ENCODE data around the gene BSN.
"Not testable (repeated sequence)": the region's sequence is repeated elsewhere in the genome, so short reads cannot be mapped to it uniquely, and the experiment has no call there.

The BSN gene

GRCh38 chr3:49534581-49535441 lies 19.5 kb upstream of the BSN start:
- DNase-seq (ENCODE audit: low read depth, low spot score) = no peak

DNA sequence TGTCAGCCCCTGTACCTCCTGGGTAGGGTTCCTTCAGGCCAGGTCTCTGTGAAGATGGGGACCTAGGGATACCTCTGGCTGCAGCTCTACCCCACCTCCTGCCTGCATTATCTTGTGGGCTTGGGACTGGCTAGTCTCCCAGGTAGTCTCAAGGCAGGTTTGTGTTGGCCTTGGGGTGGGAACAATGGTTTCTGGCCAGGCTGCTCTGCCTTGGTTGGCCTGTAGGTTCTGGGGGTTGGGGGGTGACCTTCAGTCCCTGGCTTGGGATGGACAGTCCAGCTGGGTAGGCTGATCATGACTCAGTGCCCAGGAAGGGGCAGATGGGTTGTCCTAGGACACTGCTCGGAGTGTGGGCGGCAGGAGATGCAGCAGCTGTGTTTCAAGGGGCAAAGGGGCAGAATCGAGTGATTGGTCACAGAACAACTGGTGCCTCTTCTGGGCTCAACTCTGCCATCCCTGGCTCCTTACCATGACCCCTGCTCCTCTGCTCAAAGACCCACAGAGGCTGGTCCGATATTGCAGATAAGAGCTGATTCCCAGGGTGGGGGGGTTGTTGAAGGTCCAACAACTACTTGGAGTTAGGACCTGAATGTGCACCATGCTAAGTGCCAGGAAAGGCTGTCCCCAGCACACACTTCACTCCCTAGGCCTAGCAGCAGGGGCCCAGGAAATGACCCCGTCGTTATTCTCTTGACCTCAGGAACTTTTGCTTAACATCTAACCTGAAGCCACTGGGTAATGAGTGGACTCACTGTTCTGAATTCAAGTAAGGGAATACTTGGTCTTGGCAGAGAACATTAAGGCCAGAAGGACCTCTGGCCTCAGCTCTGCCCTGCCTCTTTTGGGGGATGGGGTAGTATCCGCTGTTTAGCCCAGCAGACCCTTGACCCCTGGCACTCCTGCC lies 18.1 kb upstream of the BSN start:
- no peak for DNase-seq (ENCODE audit: low read depth, low spot score)

DNA sequence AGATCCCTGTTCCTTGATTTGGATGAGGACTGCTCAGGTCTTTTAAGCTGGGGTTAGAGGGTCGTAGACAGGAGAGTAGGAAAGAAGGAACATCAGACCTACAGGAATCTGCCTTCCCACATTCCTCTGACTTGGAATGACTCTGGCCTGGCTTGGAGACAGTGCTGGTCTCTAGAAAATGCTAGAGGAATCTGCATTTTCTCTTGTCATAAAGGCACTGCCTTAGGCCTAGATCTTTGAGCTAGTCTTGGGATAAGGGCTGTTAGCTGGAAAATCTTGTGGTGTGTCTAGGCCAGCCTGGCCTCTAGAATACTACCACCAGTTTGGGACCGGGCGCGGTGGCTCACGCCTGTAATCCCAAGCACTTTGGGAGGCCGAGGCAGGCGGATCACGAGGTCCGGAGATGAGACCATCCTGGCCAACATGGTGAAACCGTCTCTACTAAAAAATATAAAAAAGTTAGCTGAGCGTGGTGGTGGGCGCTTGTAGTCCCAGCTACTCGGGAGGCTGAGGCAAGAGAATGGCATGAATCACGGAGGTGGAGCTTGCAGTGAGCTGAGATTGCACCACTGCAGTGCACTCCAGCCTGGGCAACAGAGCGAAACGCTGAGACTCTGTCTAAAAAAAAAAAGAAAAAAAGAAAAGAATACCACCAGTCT lies 17.3 kb upstream of the BSN start:
- DNase-seq (ENCODE audit: low read depth, low spot score) = no peak

DNA sequence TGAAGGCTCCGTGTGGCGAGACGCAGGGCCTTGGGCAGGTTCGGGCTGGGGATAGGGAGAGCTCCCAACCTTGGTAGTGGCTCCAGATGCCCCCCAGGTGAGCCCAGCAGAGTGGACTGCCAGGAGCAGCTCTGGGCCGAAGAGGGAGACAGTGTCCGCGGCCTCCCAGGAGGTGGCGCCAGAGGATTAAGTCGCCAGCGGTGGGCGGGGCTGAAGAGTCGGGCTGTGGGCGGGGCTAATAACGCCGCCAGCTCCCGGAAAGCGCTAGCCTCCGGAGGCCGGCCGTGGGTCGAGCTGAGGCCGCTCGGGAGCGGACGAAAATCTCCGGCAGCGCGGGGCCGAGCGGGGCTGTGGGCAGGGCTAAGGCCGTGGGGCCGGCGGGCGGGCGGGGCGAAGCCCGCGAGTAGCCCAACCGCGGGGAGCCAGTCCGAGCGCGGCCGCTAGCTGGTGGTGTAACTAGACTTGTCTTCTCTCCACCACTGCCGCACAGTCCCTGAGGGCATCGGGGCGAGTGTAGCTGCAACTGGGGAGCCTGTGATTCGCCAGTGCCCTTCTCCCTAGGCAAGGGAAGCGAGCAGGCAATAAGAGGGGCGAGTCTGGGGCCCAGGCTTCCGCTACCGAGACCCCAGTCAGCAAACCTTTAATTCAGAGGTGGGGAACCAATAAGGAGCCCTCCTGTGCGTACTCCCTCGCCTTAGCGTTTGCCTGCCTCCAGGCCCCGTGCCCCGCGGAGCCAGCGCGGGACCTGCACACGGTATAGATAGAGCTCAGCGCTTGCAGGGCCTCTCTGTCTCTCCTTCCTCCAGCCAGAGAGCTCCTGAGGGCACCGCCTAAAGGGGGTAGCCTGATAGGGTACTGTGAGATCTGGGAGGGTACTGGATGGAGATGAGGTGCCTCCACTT lies 14.4 kb upstream of the BSN start:
- peak; percentile 79 for DNase-seq (ENCODE audit: low read depth, low spot score)

DNA sequence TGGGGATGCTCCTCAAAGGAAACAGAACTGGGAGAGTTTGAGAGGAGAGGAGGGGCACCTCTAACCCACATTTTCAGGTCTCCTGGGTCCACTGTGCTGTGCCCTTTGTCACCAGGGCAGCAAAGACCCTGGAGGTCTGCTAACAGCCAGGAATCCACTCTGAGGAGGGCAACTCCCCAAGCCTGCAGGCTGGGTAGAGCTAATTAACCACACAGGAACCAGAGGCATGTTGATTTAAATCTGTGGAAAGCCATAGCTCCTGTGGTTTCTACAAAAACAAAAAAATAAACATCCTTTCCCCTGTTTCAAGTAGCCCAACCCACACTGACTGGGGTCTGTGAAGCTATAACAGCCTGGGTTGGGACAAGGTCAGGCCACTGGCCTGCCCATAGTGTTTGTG lies 2.2 kb upstream of the BSN start:
- no peak for DNase-seq (ENCODE audit: low read depth, low spot score)

DNA sequence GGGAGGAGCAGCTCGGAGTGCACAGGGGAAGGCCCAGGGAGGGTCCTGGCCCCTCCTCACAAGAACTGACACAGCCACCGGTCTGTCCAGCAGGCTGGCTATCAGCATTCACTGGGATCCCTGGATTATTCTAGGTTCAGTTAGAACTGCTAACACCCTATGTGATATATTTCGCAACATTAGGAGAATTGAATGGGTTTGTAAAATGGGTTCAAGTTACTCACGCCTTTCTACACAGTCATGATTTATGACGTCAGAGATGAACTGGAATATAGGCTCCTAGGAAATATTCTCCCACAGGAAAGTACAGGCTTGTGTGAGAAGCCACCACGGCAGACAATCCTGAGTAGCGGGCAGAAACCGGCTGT lies 969 bp upstream of the BSN start:
- DNase-seq (ENCODE audit: low read depth, low spot score) = no peak

GRCh38 chr3:49554633-49555265 lies 472 bp downstream of the BSN start:
- no peak for DNase-seq (ENCODE audit: low read depth, low spot score)

GRCh38 chr3:49556500-49557275 lies 2.4 kb downstream of the BSN start:
- no peak for DNase-seq (ENCODE audit: low read depth, low spot score)

- no peak for DNase-seq (ENCODE audit: low read depth, low spot score)
These were observed 8.8 kb downstream of the BSN start for GRCh38 chr3:49563040-49563578.

GRCh38 chr3:49563766-49564165 lies 9.5 kb downstream of the BSN start:
- no peak for DNase-seq (ENCODE audit: low read depth, low spot score)

DNA sequence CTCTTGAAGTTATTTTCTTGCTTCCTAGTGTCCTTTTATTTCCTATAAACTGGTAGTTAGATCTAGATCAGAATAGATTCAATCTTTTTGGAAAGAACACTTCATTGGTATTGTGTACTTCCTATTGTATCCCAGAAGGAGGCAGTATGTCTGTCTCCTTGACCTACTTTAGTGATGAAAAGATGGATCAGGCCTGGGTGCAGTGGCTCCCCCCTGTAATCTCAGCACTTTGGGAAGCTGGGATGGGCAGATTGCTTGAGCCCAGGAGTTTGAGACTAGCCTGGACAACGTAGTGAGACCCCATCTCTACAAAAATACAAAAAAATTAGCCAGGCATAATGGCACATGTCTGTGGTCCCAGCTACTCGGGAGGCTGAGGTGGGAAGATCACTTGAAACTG lies 12.0 kb downstream of the BSN start:
- no peak for DNase-seq (ENCODE audit: low read depth, low spot score)

GRCh38 chr3:49567406-49567805 lies 13.1 kb downstream of the BSN start:
- DNase-seq (ENCODE audit: low read depth, low spot score) = no peak

DNA sequence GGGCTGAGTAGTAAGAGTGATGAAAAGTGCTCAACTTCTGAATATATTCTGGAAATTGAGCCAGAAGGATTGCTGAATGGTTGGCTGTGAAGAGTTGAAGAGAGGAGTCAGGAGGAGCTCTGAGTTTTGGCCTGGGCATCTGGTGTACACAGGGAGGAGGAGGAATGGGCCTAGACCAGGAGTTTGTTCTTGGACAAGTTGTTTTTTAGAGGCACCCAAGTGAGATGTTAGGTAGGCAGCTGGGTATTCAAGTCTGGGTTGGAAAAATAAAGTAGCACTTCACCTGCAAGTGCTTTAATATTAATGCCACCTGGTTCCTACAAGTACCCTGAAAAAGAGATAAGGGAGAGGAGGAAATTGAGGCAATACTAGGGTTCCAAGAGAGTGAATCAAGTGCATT lies 14.7 kb downstream of the BSN start:
- no peak for DNase-seq (ENCODE audit: low read depth, low spot score)

- no peak for DNase-seq (ENCODE audit: low read depth, low spot score)
These were observed 15.9 kb downstream of the BSN start for GRCh38 chr3:49570028-49570654.

GRCh38 chr3:49582177-49582576 lies 27.9 kb downstream of the BSN start:
- DNase-seq (ENCODE audit: low read depth, low spot score) = no peak

- not testable (repeated sequence) for DNase-seq (ENCODE audit: low read depth, low spot score)
These were observed 31.0 kb downstream of the BSN start for GRCh38 chr3:49585261-49585755.

DNA sequence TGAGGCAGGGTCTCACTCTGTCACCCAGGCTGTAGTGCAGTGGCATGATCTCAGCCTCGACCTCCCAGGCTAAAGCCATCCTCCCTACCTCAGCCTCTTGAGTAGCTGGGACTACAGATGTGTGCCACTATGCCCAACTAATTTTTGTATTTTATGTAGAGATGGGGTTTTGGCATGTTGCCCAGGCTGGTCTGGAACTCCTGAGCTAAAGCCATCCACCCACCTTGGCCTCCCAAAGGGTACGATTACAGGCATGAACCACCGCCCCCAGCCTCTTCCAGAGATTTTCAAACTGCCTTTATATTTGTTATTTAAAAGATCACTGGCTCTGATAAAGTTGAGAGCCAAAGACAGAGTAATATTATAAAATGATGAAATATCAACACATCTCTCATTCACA lies 37.3 kb downstream of the BSN start:
- no peak for DNase-seq (ENCODE audit: low read depth, low spot score)

- DNase-seq (ENCODE audit: low read depth, low spot score) = no peak
These were observed 38.8 kb downstream of the BSN start for GRCh38 chr3:49593041-49593440.

DNA sequence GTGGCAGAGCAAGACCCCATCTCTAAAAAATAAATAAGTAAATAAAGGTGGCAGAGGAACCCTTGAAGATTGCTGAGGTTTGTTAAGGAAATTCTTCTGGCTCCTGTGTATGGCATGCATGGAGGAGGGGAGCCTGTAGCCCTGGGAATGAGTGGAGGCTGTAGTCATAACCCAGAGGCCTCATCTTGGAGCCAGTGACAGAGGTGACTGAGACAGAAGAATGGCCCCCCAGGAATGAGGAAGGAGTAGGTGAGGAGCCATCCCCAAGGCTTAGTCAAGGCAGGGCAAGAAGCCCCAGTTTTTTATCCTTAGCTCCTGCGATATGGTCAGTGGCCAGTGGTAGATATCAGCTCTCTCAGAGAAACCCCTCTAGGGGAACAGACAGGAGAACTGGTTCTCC lies 46.5 kb downstream of the BSN start:
- DNase-seq (ENCODE audit: low read depth, low spot score) = no peak
